GM19035 (cell line): ENCODE measurements around the gene STARD9.
"Not testable (repeated sequence)": the region's sequence is repeated elsewhere in the genome, so short reads cannot be mapped to it uniquely, and the experiment has no call there.

ENCODE experiments used
- ATAC-seq: cut with Tn5 transposase; IDR thresholded peaks from one replicate; pipeline ENCODE4 v1.9.1; 2021; ENCODE audit not compliant: unreplicated experiment

Gene STARD9

DNA sequence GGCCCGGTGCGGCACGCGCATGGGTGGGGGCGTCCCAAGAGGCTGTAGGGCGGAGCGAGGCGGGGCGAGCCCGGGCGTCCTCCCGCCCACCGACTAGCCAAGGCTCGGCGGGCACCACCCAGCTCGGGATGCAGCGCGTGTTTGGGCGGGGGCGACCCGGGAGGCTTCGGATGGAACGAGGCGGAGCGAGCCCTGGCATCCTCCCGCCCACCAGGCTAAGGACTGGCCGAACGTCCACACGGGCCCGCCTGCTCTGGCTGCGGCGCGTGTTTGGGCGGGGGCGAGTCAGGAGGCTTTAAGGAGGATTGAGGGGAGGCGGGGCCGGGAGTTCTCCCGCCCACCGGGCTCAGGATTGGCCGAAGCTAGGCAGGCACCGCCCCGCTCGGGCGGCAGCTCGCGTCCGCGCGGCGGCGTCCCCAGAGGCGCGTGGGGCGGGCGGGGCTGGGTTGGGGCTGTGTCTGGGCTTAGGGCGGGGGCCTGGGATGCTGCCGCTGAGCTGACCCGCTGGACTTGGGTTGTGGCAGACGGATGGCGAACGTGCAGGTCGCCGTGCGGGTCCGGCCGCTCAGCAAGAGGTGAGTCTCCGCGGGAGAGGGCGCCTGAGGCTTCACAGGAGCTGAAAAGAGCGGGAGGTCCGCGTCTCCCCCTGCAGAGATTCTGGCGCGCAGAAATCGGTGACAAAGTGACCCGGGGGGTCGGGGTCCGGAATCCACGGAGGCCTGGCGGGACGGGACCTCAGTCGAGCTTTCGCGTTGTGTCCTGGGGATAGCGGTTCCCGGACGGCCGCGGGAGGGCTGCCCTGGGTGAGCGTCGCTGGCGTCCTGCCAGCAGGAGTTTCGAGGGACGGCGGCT lies at the start of gene STARD9:
Gene STARD9, plus strand, starts transcription at position 419 of the 852 bp plus-strand sequence. Its CDS starts 110 bp downstream, at position 529.
- peak; percentile 92 for ATAC-seq

- no peak for ATAC-seq
These were observed 46.4 kb upstream of the STARD9 start for GRCh38 chr15:42528970-42529369.

DNA sequence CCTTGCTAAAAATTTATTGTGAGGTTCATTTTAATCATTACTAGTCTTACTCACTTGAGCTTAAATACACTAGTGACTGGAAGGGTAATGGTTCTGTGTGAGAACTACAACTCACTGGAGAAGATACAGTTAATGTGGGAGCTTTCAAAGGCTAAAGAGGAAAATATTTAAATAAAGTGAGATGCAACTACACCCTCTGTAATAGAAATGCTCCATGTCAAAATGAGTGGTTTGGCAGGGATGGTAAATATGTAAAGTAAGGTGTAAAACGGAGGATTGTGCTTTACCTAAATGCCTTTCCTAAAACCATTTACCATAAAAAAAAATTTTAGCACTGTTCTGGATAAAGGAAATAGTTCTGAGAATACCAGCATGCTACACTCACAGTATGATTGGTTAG lies 42.2 kb upstream of the STARD9 start:
- ATAC-seq, result no peak

GRCh38 chr15:42544853-42545629 lies 30.4 kb upstream of the STARD9 start:
- ATAC-seq, result no peak

GRCh38 chr15:42547918-42548248 lies 27.5 kb upstream of the STARD9 start:
- peak; percentile 16 for ATAC-seq

DNA sequence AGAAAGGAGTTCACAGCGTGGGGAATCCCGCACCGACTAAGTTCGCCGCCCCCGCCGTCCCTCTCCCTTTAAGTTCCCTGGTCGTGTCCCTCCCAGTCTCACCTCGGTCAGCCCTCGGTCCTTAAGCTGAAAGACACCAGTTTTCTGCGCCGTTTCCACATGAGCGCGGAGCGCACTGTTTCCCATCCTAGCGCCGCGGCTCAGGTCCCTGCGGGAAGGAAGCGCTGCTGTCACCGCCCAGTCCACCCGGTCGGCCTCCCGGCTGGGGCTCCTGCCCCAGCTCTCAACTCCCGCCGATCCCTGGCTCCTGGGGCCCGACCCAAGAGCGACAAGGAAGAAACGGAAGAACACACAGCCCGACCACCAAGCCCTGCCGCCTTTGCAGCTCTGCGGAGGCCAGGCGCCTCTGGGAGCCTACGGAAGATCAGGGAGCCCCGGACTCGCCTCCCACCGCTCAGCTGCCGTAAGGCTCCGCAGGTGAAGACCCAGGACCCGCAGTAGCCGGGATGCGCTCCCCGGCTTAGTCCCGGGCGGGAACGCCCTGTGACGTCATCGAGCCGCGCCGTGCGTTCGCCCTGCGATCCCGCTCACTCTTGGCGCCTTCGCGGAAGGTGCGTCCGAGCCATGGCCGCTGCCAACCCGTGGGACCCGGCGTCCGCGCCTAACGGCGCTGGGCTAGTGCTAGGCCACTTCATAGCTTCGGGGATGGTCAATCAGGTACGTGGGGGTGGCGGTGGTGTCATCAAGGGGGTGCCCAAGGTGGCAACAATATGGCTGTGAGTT lies 27.0 kb upstream of the STARD9 start, which contains the start of the genes HAUS2 and LRRC57:
Gene HAUS2, plus strand, starts transcription at position 590 of the 783 bp plus-strand sequence. Its CDS starts 35 bp downstream, at position 625.
Gene LRRC57, minus strand, starts transcription at position 545 of the 783 bp plus-strand sequence. Its CDS starts 359 bp downstream, at position 186.
- ATAC-seq, result peak; percentile 81

DNA sequence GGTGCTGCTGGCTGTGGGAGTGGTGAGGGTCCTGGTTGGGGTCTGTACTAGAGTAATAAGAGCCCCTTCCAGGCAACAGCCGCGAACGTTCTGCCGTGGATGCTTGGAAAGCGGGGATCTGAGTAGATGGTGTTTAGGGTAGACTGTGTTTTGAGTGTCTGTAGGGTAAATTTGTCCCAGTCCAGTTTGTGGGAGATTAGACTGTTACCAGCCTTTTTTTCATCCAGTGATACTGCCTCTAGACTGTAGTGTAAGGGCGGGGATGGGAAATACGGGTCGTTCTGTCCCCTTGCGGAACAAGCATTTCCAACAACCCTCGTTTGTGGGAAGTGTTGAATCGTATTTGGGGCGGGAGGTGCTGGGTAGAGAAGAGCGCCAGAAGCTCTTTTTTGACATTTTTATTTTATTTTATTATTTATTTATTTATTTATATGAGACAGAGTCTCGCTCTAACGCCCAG lies 26.3 kb upstream of the STARD9 start:
- ATAC-seq, result peak; percentile 15

- ATAC-seq, result no peak
These were observed 25.5 kb upstream of the STARD9 start for GRCh38 chr15:42549741-42550392.

- ATAC-seq, result no peak
These were observed 21.9 kb upstream of the STARD9 start for GRCh38 chr15:42553554-42553953.

- ATAC-seq, result not testable (repeated sequence)
These were observed 18.7 kb upstream of the STARD9 start for GRCh38 chr15:42556550-42557207.

DNA sequence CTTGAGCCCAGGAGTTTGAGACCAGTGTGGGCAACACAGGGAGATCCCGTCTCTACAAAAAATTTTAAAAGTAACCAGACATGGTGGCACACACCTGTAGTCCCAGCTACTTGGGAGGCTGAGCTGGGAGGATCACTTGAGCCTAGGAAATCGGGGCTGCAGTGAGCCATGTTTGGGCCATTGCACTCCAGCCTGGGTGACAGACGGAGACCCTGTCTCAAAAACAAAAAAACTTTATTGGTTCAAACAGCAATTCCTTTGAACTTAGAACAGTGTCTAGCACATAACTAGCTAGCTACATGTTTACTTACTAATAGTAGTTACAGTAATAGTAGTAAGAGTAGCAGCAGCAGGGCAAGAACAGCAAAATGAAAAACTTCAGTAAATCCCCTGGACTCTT lies 16.7 kb upstream of the STARD9 start:
- no peak for ATAC-seq

GRCh38 chr15:42576040-42576594 lies 711 bp downstream of the STARD9 start:
- no peak for ATAC-seq

- ATAC-seq, result no peak
These were observed 1.4 kb downstream of the STARD9 start for GRCh38 chr15:42576776-42577175.

GRCh38 chr15:42577514-42578031 lies 2.2 kb downstream of the STARD9 start:
- no peak for ATAC-seq

DNA sequence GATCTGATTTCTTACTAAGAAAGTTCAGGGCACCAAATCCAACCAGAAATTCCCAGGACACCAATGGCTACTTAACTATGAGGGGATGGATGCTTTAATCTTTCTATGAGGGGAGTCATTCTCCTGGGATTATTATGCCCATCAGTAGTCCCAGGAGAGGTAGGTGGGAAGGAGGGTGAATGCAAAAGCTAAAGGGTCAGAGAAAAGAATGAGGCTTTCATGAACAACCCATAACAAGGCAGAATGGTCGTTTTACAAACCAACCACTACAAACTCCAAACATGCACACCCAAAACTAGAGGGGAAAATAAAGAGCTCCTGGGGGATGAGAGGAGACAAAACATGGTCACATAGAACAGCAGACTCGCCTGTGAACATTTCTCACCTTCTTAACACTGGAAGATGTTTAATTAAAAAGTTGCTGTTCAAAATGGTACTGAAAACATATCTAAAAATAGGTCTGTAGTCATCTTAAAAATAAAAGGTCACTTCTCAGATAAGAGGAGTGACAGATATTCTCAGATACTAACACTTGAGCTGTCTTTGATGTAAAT lies 3.7 kb downstream of the STARD9 start:
- no peak for ATAC-seq

DNA sequence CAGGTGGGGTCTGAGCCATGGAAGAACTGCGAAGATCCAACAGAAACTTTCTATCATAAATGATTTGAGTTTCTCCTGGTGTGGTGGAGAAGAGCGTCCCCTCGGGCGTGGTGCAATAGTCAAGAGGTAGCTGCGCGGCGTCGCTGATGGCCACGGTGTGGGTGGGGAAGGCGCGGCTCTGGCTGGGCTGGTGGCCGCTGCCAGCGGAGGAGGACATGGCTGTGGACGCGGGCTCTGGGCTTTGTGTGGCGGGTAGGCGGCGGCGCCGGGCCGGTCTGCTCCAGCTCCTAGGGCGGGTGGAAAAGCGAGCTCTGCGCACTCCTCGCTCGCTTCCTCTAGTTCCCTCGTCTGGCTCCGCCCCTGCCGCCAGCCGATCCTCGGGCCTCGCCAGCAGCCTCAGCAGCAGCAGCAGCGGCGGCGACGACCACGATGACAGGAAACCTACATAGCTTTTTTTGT lies 5.9 kb downstream of the STARD9 start:
- peak; percentile 84 for ATAC-seq

DNA sequence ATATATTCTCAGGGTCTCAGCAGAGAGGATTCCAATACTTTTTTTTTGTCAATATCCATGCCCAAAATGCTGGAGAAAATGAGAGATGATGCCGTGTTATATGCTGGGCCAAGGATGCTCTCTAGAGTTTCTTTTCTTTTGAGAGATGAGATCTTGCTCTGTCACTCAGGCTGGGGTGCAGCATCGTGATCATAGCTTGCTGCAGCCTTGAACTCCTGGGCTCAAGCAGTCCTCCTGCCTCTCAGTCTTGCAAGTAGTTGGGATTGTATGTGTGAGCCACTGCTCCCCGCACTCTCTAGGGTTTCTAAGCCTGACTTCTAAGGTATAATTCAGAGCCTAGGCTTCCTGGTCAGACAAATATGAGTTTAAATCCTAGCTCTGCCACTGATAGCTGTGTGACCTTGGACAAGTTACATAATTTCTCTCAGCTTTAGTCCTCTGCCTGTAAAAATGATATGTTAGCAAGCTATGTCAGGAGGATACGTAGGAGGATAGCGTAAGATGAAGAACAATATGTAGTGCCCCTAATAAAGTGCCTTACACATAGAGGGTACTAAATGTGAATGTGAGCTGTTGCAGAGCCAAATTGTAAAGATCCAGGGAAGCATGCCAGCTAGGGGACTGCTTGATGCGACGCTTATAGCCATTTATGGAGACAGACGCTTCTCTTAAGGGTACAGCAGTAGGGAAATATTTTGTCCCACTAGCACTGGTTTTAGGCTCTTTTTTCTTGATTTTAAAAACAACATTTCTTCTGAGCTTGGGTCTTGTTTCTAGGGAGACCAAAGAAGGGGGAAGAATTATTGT lies 7.4 kb downstream of the STARD9 start:
- no peak for ATAC-seq
